NCI-H2029 (cell line): ENCODE data around the gene GAL3ST3.
"Not testable (repeated sequence)": the region's sequence is repeated elsewhere in the genome, so short reads cannot be mapped to it uniquely, and the experiment has no call there.

Source experiments
- DNase-seq: peaks from one replicate; lab custom pipeline; 2025; lab: John Stamatoyannopoulos, UW

Gene GAL3ST3

DNA sequence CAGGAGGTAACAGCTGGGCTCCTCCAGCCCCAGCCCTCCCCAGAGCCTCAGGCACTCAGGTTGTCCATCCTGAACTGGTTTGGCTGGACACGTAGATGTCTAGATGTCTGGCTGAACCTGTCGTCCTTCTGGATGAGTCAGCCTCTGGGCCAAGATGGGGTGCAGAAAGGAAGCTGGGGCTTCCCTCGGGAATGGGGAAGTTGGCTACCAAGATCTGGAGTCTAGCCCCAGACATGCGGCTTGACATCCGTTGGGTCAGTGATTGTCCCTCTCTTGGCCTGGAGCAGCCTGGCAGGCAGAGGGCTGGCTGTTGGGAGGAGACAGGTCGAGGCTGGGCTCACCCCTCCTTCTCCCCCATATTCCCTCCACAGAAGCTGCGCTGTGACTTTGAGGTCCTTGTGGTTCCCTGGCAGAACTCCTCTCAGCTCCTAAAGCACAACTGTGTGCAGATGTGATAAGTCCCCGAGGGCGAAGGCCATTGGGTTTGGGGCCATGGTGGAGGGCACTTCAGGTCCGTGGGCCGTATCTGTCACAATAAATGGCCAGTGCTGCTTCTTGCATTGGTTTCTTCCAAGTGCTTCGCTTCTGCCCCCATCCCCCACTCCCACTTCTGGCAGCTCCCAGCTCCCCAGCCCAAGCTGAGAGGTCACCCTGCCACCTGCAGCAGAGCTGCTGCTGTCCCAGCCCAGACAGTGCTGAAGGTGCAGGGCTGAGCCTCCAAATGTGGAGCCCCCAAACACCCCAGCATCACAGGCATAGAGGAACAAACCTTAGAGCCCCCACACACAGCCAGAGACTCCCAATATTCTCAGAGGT is 35.8 kb downstream of the GAL3ST3 start:
- DNase-seq: no peak

DNA sequence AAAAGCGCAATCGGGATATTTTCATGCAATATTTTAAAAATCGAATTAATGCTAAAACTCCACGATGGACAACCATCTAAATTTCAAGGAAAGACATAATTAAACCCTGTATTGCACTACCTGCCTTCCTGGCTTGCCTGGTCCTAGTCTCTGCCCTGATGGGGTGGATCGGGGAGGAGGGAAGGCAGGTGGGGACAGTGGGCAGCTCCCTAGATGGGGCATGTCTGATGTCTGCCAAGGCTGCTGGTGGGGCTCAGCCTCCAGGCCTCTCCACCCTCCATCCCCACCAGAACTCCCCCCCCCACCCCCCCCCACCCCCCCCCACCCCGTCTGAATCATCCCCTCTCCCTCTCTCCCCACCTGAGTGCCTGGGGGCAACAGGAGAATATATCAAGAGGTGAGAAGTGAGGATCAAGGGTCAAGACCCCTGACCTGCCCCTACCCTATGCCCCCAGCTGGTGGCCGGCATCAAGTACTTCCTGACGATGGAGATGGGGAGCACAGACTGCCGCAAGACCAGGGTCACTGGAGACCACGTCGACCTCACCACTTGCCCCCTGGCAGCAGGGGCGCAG is 36.5 kb downstream of the GAL3ST3 start:
- DNase-seq: no peak

DNA sequence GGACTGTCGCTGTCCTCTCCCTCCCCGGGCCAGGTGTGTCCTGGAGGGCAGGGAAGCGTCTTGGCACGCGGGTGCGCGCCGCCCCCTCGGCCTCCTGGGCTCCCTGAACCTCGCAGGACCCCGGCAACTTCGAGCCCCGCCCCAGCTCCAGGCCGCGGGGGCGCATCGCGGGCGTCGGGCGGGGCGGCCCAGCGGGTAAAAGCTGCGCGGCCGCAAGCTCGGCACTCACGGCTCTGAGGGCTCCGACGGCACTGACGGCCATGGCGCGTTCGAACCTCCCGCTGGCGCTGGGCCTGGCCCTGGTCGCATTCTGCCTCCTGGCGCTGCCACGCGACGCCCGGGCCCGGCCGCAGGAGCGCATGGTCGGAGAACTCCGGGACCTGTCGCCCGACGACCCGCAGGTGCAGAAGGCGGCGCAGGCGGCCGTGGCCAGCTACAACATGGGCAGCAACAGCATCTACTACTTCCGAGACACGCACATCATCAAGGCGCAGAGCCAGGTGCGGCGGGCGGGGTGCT is 37.1 kb downstream of the GAL3ST3 start, which contains the start of gene CST6:
TSS of gene CST6 (plus strand) at position 224 of the 519 bp plus-strand sequence. CDS start at position 261, 37 bp downstream.
- DNase-seq: no peak

DNA sequence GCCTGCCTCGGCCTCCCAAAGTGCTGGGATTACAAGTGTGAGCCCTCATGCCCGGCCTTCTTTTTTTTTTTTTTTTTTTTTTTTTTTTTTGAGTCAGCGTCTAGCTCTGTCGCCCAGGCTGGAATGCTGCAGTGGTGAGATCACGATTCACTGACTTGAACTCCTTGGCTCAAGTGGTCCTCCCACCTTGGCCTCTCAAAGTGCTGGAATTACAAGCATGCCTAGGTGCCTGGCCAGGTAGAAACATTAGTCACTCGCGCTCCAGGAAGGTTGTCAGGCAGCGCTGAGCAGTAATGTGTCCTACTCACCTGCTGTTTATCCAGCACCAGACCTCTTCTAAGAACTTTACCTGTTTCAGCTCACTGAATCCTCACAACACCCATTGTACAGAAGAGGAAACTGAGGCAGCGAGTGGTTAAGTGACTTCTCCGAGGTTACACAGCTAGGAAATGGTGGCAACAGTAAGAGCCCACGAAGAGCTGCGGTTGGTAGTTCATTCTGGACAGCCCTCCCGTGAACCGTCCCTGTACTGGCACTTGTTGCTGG is 37.6 kb downstream of the GAL3ST3 start:
- peak; percentile 19 for DNase-seq

DNA sequence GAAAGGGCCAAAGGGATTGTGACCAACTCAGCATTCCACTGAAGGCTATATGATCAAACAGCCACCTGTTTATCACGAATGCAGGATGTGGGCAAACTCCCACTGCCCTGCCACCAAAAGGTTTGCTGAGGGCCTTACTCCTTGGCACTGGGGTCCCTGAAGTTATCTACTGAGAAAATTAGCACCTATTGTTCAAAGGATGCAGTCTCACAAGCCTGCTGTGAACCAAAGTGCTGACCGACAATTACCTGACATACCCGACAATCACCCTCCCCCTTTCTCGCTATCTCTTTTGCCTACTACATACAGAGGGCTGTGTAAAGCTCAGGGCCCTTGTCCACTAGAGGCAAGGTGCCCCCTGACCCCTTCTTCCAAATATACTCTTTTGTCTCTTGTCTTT is 38.9 kb downstream of the GAL3ST3 start:
- not testable (repeated sequence) for DNase-seq

DNA sequence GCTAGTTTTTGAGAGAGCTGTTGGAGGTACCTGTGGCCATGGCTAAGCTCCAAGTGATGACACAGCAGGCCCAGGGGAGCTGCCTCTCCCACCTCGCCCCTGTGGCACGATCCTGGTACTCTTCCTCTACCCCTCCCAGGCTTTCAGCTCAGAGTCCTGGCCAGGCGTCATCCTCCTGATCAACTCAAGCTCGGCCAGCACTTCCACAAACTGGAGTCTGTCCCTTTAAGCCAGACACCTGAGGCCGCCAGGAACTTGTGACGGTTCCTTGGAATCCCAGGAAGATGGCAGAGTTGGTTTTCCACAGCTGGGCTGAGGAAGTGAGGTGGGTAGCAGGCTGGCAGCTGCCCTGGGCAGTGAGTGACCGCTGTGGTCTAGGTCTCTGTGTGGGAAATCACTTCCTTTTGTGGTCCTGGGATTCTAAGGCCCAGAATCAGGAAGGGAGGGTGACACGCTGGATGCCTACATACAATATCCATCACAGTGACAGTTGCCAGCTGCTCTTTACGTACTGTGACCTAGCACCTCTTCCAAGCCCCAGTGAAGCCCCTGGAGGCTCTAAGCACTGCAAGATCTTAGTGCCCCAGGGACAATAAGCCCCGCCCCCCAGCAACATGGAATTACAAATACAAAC is 40.4 kb downstream of the GAL3ST3 start:
- DNase-seq: no peak

DNA sequence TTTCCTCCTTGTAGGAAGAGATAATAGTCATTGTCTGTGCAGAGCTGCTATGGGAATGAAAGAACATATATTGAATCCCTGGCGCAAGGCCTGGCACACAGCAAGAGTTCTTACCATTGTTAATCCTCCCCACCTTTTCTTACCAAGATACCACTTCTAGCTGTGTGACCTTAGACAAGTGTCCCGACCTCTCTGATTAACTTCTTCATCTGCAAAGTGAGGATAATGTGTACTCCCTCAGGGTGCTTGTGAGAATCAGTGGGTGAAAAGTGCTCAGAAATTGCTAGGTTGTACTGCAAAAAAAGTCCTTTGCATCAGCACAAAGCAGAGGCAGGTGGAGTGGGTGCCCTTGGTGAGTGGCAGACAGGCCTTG is 40.9 kb downstream of the GAL3ST3 start:
- no peak for DNase-seq

DNA sequence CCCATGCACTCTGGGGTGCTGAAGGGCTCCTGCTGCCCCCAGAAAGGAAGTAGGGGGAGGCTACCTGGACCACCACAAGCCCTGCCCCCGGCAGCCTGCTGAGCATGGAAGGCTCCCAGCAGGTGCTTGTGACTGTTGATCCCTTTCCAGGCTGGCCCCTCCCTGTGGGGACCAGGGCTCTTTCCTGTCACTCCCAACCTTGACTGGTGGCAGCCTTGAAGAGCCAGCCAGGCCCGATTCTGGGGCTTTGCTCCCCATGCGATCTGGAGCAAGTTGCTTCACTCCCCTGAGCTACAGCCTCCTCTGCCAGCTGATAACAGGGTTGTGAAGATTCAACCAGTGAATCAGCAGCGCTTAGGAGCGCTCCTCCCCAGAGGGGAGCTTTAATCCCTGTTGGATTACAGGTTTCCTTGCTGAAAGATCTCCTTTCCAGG is 41.7 kb downstream of the GAL3ST3 start:
- no peak for DNase-seq

DNA sequence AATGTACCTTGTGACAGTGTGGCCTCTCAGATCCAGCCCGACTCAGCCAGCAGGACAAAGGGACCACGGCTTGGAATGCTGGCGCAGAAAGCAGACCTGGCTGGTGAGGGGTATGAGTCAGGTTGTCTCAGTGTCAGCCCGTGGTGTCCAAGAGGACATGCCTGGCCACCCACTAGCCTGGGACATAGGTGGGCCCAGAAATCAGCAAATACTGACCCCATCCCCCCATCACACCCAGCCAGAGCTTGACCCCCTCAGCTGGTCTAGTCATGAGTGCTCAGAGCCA is 42.1 kb downstream of the GAL3ST3 start:
- no peak for DNase-seq

DNA sequence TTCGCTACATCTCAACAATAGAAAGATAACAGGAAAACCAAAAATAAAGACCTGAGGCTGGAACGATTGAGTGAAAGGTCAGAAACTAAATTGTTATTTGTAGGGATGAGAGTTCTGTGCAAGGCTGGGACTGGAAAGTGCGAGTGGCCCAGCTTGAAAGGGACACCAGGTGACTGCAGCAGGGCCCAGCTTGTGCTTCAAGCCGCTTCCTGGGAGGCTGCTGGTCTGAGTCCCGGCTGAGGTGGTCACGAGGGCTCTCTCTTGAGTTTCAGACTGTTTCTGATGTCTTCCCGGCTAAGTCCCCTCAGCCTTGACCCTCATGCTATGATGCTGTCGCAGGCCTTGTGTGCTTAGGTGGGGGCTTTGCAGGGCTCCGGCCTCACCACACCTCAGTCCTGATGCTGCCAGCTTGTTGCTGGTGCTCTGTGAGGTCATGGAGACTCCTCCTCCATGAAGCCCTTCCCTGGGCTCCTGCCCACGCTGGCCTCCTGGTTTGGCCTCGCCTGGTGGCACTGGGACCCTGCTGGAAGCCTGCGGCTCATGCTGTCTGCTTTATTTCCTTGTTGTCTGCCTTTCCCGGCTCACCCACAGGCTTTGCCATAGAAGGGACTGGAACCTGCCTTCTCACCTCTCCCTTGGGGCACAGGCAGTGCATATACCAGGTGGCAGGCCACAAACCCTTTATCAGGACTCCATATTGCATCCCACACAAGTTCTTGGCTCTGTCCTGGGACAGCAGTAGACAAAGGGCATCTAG is 42.6 kb downstream of the GAL3ST3 start:
- no peak for DNase-seq

DNA sequence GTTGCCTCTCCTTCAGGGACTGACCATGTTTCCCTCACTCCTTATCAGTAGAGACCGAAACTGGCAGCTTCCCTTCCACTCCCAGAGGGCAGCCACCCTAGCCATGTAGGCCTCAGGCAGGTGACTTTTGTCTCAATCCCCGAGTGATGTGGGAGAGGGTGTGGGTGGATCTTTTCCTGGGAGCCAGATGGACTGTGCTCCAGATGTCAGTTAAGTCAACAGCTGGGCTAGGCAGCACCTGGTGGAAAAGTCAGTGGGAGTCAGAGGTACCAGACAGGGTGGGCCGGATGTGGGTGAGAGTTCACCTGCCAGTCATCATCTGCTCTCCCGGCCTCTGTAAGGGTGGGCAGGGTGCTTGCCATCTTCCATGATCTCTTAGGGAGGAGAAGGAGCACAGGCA is 44.8 kb downstream of the GAL3ST3 start:
- no peak for DNase-seq

DNA sequence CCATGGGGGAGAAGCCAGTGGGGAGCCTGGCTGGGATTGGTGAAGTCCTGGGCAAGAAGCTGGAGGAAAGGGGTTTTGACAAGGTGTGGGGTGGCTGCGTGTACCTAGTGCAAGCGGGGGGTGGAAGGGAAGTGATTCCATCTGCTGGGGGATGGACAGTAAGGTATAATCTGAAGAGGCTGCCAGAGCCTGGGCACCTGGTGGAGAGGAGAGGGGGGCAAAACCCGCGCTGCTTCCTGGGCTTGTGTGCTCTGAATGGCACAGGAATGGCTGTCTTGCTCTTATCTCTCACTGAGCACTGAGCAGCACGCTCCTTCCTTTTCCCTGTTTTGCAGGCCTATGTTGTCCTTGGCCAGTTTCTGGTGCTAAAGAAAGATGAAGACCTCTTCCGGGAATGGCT is 45.7 kb downstream of the GAL3ST3 start:
- DNase-seq: no peak

DNA sequence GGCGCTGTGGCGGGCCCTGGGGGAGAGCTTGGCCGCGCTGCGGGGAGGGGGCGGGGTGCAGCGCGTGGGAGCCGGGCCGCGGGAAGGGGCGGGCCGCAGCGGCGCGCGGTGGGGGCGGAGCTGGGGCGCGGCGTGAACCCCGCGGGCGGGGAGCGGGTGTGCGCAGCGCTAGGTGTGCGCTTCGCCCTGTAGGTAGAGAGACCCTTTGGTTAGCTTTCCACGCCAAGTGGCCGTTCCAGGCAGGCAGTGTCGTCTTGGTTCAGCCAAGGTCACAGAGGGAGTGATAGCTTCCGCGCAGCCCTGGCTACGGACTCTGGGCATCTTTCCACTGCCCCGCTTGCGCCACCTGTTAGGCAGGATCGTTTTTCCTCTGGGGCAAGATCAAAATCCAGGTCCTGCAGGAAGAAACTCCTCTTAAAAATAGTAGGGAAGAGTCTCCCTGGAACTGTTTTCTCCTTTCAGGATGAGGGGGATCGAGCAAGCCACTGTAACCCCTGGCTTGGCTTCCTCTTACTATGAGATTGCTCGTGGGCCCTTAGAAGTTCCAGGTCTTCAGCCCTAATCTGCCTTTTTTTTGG is 46.2 kb downstream of the GAL3ST3 start:
- peak; percentile 61 for DNase-seq

DNA sequence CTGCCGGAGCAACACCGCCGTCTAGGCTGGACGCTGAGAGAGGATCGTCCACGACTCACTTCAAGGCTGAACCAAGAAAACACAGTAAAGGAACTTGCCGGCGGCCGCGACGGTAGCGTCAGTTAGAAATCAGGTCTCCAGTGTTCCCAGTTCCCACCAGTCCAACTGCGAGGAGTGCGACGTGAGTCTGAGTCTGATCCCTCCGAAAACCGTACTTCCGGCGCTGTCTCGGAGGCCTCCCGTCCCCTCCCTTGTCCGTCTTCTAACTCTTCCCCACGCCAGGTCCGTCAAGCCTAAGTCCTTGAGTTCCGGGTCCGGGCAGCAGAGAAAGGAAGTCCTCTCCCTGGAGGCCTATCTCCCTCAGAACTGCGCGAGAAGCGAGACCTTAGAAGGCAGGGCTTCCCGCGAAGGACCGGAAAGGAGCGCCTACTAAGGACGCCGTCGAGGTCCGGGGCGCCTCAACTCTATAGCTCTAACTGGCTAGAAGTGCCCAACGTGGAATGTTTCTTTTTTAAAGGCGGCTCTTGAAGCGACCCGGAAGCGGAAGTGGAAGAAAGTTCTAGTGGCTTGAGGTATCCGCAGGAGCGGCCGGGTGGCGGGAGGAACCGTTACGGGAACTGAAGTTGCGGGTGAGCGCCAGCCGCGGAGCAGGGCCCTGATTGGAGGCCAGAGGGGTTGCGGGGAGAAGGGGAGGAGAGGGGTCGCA is 46.9 kb downstream of the GAL3ST3 start, which contains the start of the genes BANF1 and EIF1AD:
TSS of gene BANF1 (plus strand) at position 562 of the 706 bp plus-strand sequence. CDS start 748 bp downstream, outside the sequence.
TSS of gene EIF1AD (minus strand) at position 216 of the 706 bp plus-strand sequence. CDS start 1,768 bp downstream, outside the sequence.
- peak; percentile 95 for DNase-seq

DNA sequence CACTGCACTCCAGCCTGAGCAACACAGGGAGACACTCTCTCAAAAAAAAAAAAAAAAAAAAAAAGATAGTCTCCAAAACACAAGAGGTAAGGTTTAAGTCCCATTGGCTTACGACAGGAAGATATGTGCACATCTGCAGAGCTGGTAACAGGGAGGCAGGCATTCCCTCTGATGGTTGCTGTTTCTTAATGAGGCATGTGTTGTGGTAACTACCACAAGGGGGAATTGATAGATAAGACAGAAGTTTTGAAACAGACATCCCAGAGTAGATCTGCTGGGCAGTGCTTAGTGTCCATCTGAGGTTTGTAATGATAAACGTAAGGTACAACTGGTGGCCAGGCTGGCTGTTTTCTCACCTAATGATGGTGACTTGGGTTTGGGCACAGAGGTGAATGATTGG is 51.7 kb downstream of the GAL3ST3 start:
- no peak for DNase-seq

DNA sequence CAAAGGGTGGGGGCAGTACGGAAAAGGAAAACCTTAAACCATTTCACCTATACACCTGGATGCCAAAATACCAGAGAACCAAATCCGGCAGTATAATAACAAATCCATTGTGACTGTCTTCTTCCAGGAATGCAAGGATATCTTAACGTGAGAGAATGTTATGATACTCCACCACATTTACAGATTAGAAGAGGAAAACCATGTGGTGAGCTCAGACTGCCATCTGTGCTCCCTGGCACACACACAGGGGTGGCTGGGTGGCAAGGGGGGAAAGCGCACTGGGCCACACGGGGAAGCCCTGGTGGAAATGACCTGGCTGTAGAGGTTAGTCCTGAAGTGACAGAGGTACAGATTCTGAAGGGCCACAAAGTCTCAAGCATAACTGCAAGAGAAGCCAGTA is 56.9 kb downstream of the GAL3ST3 start:
- no peak for DNase-seq
